ENCODE data around the gene P4HB. TPM values are rescaled to one million over a fixed set of nuclear protein-coding genes. Genes with fewer than 3 reads are reported as not detected.

P4HB gene
- total and polyA plus RNA-seq, 2 donors (not counting 1 experiment from before 2014, with no cell fraction given) = 37.4 to 191 TPM

DNA sequence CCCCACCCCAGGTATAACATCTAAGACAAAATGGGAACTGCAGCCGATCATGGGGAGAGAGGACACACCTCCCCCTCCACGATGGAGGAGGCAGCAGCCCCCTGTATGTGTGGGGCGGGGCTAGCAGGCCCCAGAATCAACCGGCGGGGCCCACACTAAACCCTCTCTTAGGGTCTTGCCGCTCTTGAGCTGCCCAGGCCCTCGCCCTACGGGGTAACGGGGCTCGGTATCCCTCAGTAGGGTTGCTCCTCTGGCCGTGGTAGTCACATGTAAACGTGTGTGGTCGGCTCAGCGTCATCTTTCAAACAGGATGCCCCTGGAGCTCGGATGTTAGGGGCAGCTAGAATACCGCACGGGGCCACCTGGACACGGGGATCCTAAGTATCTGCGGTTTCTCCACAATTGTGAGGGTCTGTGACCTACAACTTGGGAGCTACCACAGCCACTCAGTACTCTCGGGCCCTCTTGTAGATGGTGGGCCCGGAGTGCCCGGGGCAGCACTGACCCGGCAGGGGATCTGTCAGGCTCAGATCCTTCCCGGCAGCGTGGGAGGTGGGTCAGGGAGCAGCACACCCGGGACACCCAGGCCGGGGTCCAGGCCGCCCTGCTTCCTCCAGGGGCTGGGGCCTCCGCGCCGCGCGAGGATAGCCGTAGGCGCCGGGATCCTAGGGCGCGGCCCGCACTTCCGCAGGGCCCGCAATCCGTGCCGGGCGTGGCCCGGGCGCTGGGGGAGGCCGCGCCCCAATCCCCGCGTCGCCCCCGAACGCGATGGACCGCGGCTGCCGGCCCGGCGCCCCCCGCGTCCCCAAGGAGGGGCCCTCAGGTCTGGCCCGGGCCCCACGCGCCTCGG, 10.0 kb upstream of the P4HB start:
- peak overlapping the region; percentile 86 for H3K4me3 Mint-ChIP-seq
- H3K4me1 Mint-ChIP-seq = peaks cover 33% of the 10 kb centered on the region
- peak overlapping the region; percentile 58 to 90 (median 84) for H3K4me3 ChIP-seq (ENCODE audit: control extremely low read depth in 1 of 5, extremely low read depth in 1 of 5, insufficient read depth in 1 of 5, low read depth in 2 of 5, low read length in 4 of 5)
- peak overlapping the region; percentile 88 for H3K27ac Mint-ChIP-seq
- POLR2A ChIA-PET = interaction anchor here (0.5 to 2.5 kb wide), 6 partner anchors 9 to 335 kb away, joined by 3 to 15 read pairs (median 3); partner anchors contain the start of genes MCRIP1 and P4HB
- intact Hi-C loops (cut with micrococcal nuclease) = loop anchor here (1.0 to 2.0 kb wide), 3 partner anchors 21 to 56 kb away; partner anchors contain the start of genes ALYREF, ANAPC11, MAFG and SIRT7
- CTCF ChIA-PET = interaction anchor here (0.6 to 2.0 kb wide), 8 partner anchors 9 to 578 kb away, joined by 3 to 7 read pairs (median 4); partner anchors contain the start of genes MCRIP1 and P4HB
- H3K27ac ChIP-seq (ENCODE audit: low read length in 2 of 2) = peak overlapping the region; percentile 90 to 91
- peaks cover 56% of the 10 kb centered on the region for H3K79me2 ChIP-seq (ENCODE audit: control insufficient read depth, insufficient read depth, low read length)
- H3K27me3 ChIP-seq (replicated peaks in 1 of 4; ENCODE audit: control extremely low read depth in 1 of 4, control insufficient read depth in 3 of 4, insufficient read depth in 4 of 4, low read length in 3 of 4) = no peaks in the 10 kb centered on the region
- H3K9me3 Mint-ChIP-seq (ENCODE audit: insufficient read depth) = no peaks in the 10 kb centered on the region
- no peaks in the 10 kb centered on the region for H3K27me3 Mint-ChIP-seq
- H2AFZ ChIP-seq (ENCODE audit: insufficient read depth, low read depth, low read length, poor library complexity, severe bottlenecking) = no peak overlapping the region
- WGBS (ENCODE audit: insufficient coverage) = 3% methylated on average over 65 of the region's 65 CpGs
- DNase-seq (peak; percentile 70), ATAC-seq (ENCODE audit: low read depth) (peak; percentile 25)
- peak overlapping the region; percentile 98 for H3K4me2 ChIP-seq (replicated peaks; ENCODE audit: low read depth, low read length, poor library complexity, severe bottlenecking)
- TF ChIP-seq EZH2 (IDR thresholded peaks at IDR 0.05; ENCODE audit: borderline replicate concordance, insufficient read depth, low read depth, low read length, poor library complexity, severe bottlenecking) (no peak), CTCF (IDR thresholded peaks at IDR 0.05) (no peak)
- H3K4me1 ChIP-seq (ENCODE audit: control insufficient read depth in 2 of 2, insufficient read depth in 2 of 2, low read length in 2 of 2) = peaks cover 22 to 39% of the 10 kb centered on the region in 2 donors
- peak overlapping the region; percentile 93 for H3K9ac ChIP-seq (ENCODE audit: low read length)
- peaks cover 53% of the 10 kb centered on the region for H4K20me1 ChIP-seq (ENCODE audit: control insufficient read depth, insufficient read depth, low read length, poor library complexity, severe bottlenecking)
- no peaks in the 10 kb centered on the region for H3K9me3 ChIP-seq (ENCODE audit: control extremely low read depth in 1 of 3, control insufficient read depth in 2 of 3, insufficient read depth in 1 of 3, low read length in 2 of 3)
- peaks cover 1 to 27% of the 10 kb centered on the region in 2 experiments for H3K36me3 ChIP-seq (replicated peaks in 1 of 2; ENCODE audit: control extremely low read depth in 1 of 2, control insufficient read depth in 1 of 2, extremely low read depth in 1 of 2, insufficient read depth in 2 of 2, low read length in 1 of 2)

Data from B cell (primary cell).